ENCODE results near the gene C1orf232. TPM values are rescaled to one million over a fixed set of nuclear protein-coding genes. Genes with fewer than 3 reads are reported as not detected.

C1orf232 gene
- total RNA-seq, 2 experiments from 2014 or later = not detected

DNA sequence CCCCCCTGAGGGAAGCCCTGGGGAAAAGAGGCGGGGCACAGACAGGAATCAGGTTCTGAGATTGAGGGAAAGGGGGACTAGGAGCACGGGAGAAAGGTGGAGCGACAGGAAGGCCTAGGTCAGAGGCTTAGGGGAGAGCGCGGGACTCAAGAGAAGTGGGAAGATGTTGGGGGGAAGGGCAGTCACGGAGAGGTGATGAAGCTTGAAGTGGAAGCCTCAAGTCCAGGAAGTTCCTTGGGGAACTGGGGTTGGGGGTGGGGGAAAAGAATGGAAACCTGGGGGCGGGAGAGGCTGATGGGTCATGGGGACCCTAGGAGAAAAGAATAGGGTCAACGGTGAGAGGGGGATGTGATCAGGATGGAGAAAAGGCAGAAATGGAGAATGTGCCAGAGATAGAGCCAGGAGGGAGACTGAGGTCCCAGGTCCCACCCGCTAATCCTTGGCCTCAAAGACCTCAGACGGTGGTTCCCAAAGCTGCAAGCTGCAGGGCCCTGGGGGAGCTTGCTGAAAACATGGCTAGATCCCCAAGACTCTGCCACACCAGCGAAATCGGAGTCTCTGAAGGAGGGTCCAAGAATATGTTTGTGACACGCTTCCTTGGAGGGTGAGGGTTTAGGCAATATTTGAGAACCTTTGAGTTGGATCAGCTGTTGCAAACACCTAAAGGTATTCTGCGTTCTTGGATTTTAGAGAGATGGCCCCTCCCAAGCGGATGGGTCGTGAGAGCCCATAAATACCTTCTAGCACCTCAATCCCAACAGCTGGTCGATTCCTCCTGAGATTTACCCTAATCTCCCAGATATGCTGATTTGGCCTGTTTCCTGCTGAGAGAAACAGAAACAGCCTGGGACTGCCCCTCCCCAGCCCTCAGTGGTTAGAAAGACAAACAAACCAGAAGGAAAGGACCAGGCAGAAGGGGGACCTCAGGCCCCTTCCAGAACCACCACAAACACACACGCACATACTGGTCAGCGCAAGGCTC is 3.6 kb downstream of the C1orf232 start:
- Mint-ChIP-seq H3K4me1 (peaks cover 20% of the 10 kb centered on the region), H3K27me3 (peaks cover 30% of the 10 kb centered on the region), H3K36me3 (peaks cover under 1% of the 10 kb centered on the region), H3K9me3 (no peaks in the 10 kb centered on the region), H3K27ac (no peak overlapping the region), H3K4me3 (peak overlapping the region; percentile 67)
- no peak for DNase-seq

DNA sequence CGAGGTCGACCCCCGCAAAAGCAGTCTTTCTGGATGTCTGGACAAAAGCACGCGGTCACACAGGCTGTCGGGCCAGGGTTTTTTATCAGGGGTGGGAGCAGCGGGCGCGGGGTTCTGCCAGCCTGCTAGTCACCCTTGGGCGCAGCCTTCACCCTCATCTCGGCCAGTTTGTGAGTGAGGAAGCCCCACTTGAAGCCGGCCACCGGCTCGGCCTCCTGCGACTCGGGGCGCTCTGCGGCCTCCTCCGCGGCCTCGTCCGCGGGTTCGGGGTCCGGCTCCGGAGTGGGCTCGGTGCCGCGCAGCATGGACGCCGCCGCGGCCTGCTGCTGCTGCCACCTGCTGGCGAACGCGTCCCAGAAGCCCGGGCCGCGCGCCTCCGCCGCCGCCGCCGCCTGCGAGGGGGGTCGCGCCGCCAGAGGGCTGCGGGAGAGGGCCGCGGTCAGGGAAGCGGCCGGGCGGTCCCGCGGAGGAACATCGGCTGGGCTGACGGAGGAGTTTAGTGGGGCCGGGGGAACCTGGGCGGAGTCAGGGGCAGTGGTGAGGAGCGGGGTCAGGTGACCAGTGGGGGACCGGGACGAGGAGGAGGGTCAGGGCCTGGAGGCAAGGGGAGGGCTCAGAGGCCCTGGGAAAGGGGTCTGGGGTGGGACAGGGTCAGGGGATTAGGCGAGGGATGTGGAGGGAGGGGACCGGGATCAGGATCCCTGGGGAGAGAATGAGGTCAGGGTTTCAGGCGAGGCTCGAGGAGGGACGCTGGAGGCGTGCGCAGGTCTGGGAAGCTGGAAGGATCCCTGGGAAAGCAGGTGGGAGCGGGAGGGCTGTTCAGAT is 4.5 kb downstream of the C1orf232 start:
- Mint-ChIP-seq H3K27me3 (peaks cover 36% of the 10 kb centered on the region), H3K4me3 (peak overlapping the region; percentile 67), H3K36me3 (no peaks in the 10 kb centered on the region), H3K27ac (no peak overlapping the region), H3K9me3 (no peaks in the 10 kb centered on the region), H3K4me1 (peaks cover 20% of the 10 kb centered on the region)
- DNase-seq = peak; percentile 72

DNA sequence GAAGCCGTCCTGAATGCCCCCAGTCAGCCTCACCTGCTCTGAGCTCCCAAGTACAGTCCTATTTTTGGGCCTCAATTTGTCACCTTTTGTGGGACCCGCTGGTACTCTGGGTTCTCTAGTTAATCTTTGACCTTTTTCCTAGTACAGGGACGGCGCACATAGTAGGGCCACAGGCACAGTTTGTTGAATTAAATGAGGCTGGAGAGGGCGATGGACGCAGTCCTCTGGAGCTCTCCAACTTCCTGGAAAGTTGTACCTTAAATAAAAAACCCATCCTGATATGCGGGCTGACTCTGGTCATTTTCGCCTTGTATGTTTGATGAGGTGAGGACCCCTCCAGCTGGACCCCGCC is 5.1 kb downstream of the C1orf232 start:
- Mint-ChIP-seq H3K27ac (no peak overlapping the region), H3K9me3 (no peaks in the 10 kb centered on the region), H3K27me3 (peaks cover 37% of the 10 kb centered on the region), H3K4me1 (peaks cover 20% of the 10 kb centered on the region), H3K4me3 (peak overlapping the region; percentile 10), H3K36me3 (no peaks in the 10 kb centered on the region)
- DNase-seq = no peak

DNA sequence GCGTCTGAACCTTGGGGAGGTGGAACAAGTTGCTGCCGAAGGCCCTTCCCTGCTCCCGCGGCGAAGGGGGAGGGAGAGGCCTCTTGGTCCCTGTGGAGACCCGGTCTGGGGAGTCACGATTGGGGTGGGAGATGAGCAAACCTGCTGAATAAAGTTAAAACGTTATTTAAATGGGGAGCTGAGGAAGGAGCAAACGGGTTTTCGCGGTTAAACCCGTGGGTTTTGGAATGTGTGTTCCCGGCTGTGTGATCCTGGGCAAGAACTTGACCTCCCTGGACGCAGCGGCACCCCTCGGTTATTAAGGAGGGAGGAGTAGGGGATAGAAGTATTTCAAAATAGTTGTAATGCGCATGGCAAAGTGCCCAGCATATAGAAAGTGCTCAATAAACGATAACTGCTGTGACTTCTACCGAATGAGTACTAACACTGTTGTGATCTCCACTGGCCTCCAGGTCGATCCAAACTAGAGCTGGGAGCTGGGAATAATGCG is 6.5 kb downstream of the C1orf232 start:
- Mint-ChIP-seq H3K36me3 (no peaks in the 10 kb centered on the region), H3K4me1 (peaks cover 20% of the 10 kb centered on the region), H3K27ac (no peak overlapping the region), H3K27me3 (peaks cover 48% of the 10 kb centered on the region), H3K4me3 (peak overlapping the region; percentile 68), H3K9me3 (no peaks in the 10 kb centered on the region)
- DNase-seq = no peak

DNA sequence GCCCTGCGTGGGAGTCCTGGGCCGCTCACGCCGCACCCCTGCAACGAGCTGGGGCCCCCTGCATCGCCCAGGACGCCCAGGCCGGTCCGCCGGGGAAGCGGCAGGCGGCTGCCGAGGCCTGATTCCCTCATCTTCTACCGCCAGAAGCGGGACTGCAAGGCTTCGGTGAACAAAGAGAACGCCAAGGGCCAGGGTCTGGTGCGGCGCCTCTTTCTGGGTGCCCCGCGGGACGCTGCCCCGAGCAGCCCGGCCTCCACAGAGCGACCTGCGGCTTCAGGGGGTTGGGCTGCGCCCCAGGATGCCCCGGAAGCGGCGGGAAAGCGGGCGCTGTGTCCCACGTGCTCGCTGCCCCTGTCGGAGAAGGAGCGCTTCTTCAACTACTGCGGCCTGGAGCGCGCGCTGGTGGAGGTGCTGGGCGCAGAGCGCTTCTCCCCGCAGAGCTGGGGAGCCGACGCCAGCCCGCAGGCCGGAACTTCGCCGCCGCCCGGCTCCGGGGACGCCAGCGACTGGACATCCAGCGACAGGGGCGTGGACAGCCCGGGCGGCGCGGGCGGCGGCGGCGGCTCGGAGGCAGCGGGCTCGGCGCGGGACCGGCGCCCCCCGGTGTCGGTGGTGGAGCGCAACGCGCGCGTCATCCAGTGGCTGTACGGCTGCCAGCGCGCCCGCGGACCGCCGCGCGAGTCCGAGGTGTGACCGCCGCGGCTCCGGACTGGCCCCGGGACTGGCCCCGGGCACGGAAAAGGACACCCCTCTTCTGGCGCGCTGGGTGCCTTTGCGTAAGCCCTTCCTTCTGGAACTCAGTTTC is 7.1 kb downstream of the C1orf232 start:
- Mint-ChIP-seq H3K36me3 (no peaks in the 10 kb centered on the region), H3K9me3 (no peaks in the 10 kb centered on the region), H3K27me3 (peaks cover 52% of the 10 kb centered on the region), H3K27ac (no peak overlapping the region), H3K4me3 (peak overlapping the region; percentile 68), H3K4me1 (peaks cover 17% of the 10 kb centered on the region)
- peak; percentile 64 for DNase-seq

DNA sequence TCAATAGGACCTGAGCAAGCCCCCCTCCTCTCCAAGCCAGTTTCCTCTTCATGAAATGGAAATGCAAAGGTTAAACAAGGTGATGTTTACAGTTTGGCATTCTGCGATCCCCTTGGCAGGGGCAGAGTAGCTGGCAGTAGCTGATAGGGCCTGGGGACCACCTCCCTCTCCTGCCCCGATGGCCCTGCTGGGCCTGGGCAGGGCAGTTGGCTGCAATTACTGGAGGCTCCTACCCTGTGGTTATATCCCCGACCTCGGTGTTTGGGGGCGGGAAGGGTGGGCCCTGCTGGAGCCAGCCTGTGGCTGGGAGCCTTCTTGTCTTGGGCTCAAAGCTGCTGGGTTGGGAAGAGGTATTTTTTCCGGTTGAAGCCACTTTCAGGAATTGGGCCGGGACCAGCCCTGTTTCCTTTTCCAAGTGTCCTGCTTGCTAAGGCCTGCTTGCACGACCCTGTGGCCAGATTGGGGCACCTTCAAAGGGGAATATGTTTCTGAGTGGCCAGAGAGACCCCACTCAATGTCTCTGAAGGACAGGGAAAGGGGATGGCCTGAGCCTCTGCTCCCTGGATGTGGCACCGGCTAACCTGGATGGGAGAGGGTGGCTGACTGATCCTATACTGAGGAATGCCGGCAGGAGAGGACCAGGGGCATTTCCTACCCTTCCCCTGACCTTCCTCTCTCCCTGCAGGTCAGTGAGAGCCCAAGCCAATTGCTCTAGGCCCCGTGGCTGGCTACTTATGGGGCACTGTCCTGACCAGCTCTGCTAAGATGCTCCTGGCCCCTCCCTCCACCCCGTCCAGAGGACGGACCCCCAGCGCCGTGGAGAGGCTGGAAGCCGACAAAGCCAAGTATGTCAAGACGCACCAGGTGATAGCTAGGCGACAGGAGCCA is 8.0 kb downstream of the C1orf232 start:
- no peaks in the 10 kb centered on the region for H3K9me3 Mint-ChIP-seq
- H3K4me3 Mint-ChIP-seq = no peak overlapping the region
- no peak for DNase-seq
- no peaks in the 10 kb centered on the region for H3K36me3 Mint-ChIP-seq
- H3K27ac Mint-ChIP-seq = no peak overlapping the region
- peaks cover 16% of the 10 kb centered on the region for H3K4me1 Mint-ChIP-seq
- peaks cover 56% of the 10 kb centered on the region for H3K27me3 Mint-ChIP-seq

DNA sequence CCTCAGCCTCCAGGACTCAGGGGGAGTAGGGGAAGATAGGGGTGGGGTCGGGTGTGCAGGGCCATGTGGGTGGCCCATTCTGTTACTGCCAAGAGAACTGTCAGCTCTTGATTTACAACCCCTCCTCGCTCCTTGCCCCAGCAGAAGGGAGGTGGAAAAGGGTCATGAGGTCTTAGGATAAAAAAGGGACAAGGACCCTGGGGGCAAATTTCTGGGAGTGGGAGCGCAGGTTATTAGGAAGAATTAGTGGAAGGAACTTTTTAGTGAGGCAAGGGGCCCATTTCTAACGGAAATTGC is 9.1 kb downstream of the C1orf232 start:
- Mint-ChIP-seq H3K4me3 (no peak overlapping the region), H3K27me3 (peaks cover 59% of the 10 kb centered on the region), H3K9me3 (no peaks in the 10 kb centered on the region), H3K4me1 (peaks cover 10% of the 10 kb centered on the region), H3K27ac (no peak overlapping the region), H3K36me3 (no peaks in the 10 kb centered on the region)
- no peak for DNase-seq

DNA sequence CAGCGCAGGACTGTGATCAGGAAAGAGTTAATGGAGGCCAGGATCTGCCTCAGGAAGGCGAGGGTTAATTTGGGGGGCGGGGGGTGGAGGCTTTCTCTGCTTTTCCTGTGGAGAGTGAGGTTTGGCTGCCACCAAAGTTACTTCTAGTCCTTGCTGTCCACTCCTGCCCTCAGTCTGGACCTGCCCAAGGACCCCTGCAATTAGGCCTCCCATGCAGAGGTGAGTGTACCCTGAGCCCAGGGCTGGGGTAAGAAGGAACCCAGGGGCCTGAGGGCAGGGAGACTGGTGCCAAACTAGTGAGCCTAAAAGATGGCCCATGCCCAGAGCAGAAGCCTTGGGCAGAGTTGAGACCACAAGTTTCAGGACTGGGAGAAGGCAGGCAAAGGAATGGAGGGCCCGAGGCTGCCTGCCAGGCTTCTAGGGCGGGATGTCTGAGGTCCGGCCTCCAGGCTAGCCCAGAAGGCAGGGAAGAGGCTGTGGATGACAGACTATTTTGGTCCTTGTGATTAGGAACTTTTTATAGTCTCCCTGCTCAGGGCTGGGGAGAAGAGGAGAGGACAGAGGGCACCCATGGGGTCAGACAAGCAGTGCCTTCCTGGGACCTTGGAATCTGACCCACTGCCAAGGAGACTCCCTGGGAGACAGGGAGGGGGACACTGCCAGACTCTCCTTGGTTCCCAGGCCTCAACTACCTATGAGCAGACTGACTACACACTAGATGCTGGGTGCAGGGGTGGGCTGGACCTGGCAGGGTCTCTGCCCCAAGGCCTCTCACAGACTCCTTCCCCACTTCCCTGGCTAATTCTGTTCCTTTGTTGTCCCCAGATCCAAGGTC is 9.6 kb downstream of the C1orf232 start, which contains the start of gene FAM110D:
TSS of gene FAM110D (plus strand) at position 172 of the 835 bp plus-strand sequence. CDS start 2,213 bp downstream, outside the sequence.
- H3K4me1 Mint-ChIP-seq = peaks cover 8% of the 10 kb centered on the region
- DNase-seq = no peak
- H3K36me3 Mint-ChIP-seq = no peaks in the 10 kb centered on the region
- H3K27me3 Mint-ChIP-seq = peaks cover 58% of the 10 kb centered on the region
- H3K27ac Mint-ChIP-seq = no peak within 1 kb of the TSS
- no peak within 1 kb of the TSS for H3K4me3 Mint-ChIP-seq
- H3K9me3 Mint-ChIP-seq = no peaks in the 10 kb centered on the region

DNA sequence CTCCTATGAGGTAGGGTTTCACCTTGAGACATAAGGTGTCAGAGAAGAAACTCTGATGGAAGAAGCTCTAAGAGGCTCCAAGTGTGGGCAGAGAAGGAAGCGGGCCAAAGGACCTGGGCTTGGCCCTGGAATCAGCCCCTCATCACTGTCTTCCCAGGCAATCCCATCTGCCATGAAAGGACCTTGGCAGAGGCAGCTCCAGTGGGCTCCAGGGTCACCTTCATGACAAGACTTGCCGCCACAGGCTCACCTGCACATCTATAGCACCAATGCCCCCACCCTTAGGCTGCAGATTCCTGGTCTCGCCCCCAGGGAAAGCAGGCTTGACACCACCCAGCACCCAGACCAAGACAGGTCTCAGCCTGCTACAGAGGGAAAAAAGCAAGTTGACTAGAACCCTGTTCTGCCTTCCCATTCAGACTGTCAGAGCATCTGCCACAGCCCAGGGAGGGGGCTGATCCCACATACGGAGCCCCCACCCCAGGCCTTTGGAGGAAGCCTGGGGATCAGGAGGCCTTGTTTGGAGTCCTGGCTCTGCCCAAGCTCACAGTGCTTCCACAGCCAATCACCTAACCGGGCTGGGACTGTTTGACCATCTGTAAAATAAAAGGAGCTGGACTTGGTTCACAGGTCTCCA is 10.4 kb downstream of the C1orf232 start:
- H3K4me3 Mint-ChIP-seq = no peak overlapping the region
- H3K27me3 Mint-ChIP-seq = peaks cover 57% of the 10 kb centered on the region
- H3K4me1 Mint-ChIP-seq = peaks cover 4% of the 10 kb centered on the region
- no peaks in the 10 kb centered on the region for H3K36me3 Mint-ChIP-seq
- no peak for DNase-seq
- no peaks in the 10 kb centered on the region for H3K9me3 Mint-ChIP-seq
- no peak overlapping the region for H3K27ac Mint-ChIP-seq

DNA sequence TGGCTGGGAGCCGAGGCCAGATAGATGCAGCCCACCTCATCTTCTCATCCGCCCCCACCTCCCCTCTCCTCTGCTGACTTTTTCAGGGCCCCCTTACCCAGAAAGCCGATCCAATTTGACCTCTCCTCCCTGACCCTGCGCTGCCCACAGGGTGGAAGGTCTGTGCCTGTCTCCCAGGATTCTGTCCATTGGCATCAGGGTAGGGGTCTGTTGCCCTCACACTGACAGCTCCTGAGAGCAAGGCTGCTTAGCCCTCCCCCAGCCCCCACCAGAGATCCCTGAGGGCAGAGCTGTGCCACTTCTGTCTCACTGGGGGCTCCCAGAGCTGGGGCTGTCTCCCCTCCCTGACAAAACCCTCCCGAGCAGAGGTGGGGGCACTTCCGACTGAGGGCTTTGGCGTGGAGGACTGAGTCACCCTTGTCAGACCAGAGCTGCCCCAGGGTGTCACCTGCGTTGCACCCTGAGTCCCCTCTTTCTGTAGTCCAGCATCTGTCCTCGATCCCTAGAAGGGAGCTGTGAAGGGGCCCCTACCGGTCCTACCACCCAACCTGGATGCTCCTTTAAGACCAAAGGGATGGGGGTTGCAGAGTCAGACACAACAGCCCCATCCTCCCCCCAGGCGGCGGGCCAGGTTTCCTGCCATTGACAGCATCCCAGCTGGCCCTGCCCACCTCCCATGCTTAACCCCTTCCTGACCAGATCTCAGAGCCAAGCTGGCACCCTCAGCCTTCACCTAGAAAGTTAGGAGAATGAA is 12.3 kb downstream of the C1orf232 start:
- Mint-ChIP-seq H3K27ac (no peak overlapping the region), H3K9me3 (no peaks in the 10 kb centered on the region), H3K36me3 (no peaks in the 10 kb centered on the region), H3K27me3 (peaks cover 48% of the 10 kb centered on the region), H3K4me3 (no peak overlapping the region), H3K4me1 (no peaks in the 10 kb centered on the region)
- DNase-seq = no peak

DNA sequence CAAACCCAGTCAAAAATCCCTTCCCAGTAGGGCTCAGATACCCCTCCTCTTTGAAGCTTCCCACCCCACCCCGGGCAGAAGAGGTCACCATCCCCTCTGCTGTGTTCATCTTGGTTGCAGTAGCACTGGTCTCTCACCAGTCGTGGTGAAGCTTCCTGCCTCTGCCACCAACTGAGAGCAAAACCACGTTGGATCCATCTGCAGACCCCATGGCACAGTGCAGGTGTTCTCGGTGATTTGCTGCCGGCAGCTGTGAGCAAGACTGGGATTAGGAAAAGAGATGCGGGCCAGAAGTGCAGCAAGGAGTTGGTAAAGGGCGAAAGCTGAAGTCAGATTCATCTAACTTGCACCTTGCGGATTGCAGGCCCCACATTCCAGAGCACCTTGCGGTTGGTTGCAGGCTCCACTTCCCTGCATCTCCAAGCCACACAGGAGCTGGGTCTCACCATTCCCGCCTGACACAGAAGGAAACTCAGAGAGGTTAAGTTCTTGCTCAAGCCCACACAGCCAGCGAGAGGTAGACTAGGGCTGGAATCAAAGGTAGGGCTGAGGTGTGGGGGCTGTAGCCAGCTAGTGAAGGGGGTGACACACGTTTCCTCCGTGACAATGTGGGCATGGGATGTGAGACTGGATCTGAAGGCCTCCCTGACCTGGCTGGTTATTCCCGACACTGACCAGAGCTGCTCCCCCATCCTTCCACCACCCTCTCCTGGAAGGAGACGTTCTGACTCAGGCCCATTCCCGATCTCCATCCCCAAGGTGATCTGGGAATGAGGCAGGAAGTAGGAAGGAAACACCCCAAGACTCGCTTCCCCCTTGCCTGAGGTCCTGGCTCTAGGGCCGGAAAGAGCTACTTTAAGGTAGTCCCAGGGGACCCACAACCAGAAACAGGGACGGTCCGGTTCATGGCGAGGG is 13.1 kb downstream of the C1orf232 start:
- Mint-ChIP-seq H3K9me3 (no peaks in the 10 kb centered on the region), H3K27ac (no peak overlapping the region), H3K4me3 (no peak overlapping the region), H3K27me3 (peaks cover 41% of the 10 kb centered on the region), H3K36me3 (no peaks in the 10 kb centered on the region), H3K4me1 (no peaks in the 10 kb centered on the region)
- no peak for DNase-seq

Measured in activated naive CD8-positive, alpha-beta T cell treated with anti-CD3 and anti-CD28 coated beads for 36 hours (primary cell).